Naive thymus-derived CD4-positive, alpha-beta T cell (primary cell): ENCODE data around the gene TBX2. TPM values are rescaled to one million over a fixed set of nuclear protein-coding genes. Genes with fewer than 3 reads are reported as not detected.

Experiments used
- ATAC-seq: fragments of 150-1000 bp; cut with Tn5 transposase; 2 replicates; pipeline ENCODE4 v1.10.0; 2021; ENCODE audit warnings: mild to moderate bottlenecking, moderate library complexity
- CTCF ChIA-PET: fragments of 350-600 bp; sonication (Branson Sonifier 250); formaldehyde crosslinking; loops from one replicate; lab custom pipeline; 2021; ENCODE audit warnings: antibody characterized with exemption; lab: Charles Lee
- POLR2A ChIA-PET: fragments of 350-600 bp; sonication (Branson Sonifier 250); formaldehyde crosslinking; loops from one replicate; lab custom pipeline; 2021; ENCODE audit warnings: antibody characterized with exemption, inconsistent platforms; lab: Charles Lee
- DNase-seq, 9 donors: peaks; one replicate each; pipeline versions ENCODE4 v3.0.0 to v3.0.0-alpha.2; 2020 to 2022; ENCODE audit warnings: mixed read lengths in 1 of 9
- H3K27ac ChIP-seq: one replicate; pipeline ENCODE4 v1.7.0; 2013; ENCODE audit warnings: mild to moderate bottlenecking, low read depth, low read length, moderate library complexity
- H3K27me3 ChIP-seq, 2 donors: one replicate each; pipeline ENCODE4 v1.7.0; 2013; ENCODE audit warnings: low read length in 2 of 2, mild to moderate bottlenecking in 2 of 2, moderate library complexity in 2 of 2; ENCODE audit not compliant: control insufficient read depth in 2 of 2, insufficient read depth in 2 of 2
- H3K36me3 ChIP-seq, 3 experiments: 1 replicate in 2 of 3; 2 replicates in 1 of 3; pipeline ENCODE4 v1.7.0; 2013; ENCODE audit warnings: low read length in 3 of 3, mild to moderate bottlenecking in 3 of 3, moderate library complexity in 1 of 3; ENCODE audit not compliant: insufficient read depth in 3 of 3, control insufficient read depth in 2 of 3
- H3K4me1 ChIP-seq, 2 donors: one replicate each; pipeline ENCODE4 v1.7.0; 2013; ENCODE audit warnings: low read length in 2 of 2, mild to moderate bottlenecking in 2 of 2, moderate library complexity in 1 of 2; ENCODE audit not compliant: control insufficient read depth in 2 of 2, insufficient read depth in 2 of 2
- H3K4me3 ChIP-seq: 2 replicates; pipeline ENCODE4 v1.7.0; 2013; ENCODE audit warnings: mild to moderate bottlenecking, low read length
- H3K9me3 ChIP-seq, 3 experiments: 1 replicate in 2 of 3; 2 replicates in 1 of 3; pipeline ENCODE4 v1.7.0; 2013; ENCODE audit warnings: low read length in 3 of 3; ENCODE audit not compliant: control insufficient read depth in 2 of 3
- H3K27ac Mint-ChIP-seq, 9 donors: one replicate each; pipeline ENCODE4 v1.8.0; 2020 to 2022; ENCODE audit warnings: mixed read lengths in 9 of 9, mild to moderate bottlenecking in 8 of 9, moderate library complexity in 5 of 9, inconsistent platforms in 2 of 9
- H3K27me3 Mint-ChIP-seq, 5 donors: one replicate each; pipeline ENCODE4 v1.8.0; 2021 to 2022; ENCODE audit warnings: mixed read lengths in 5 of 5, mild to moderate bottlenecking in 1 of 5
- H3K36me3 Mint-ChIP-seq, 5 donors: one replicate each; pipeline ENCODE4 v1.8.0; 2020 to 2022; ENCODE audit warnings: mixed read lengths in 5 of 5, mild to moderate bottlenecking in 3 of 5, inconsistent platforms in 1 of 5
- H3K4me1 Mint-ChIP-seq, 7 donors: one replicate each; pipeline ENCODE4 v1.8.0; 2020 to 2022; ENCODE audit warnings: mixed read lengths in 7 of 7, mild to moderate bottlenecking in 3 of 7, inconsistent platforms in 1 of 7
- H3K4me3 Mint-ChIP-seq, 10 donors: one replicate each; pipeline ENCODE4 v1.8.0; 2020 to 2022; ENCODE audit warnings: mild to moderate bottlenecking in 10 of 10, mixed read lengths in 10 of 10, moderate library complexity in 6 of 10, inconsistent platforms in 2 of 10
- H3K9me3 Mint-ChIP-seq, 11 donors: one replicate each; pipeline ENCODE4 v1.8.0; 2020 to 2022; ENCODE audit warnings: mixed read lengths in 11 of 11, mild to moderate bottlenecking in 4 of 11, inconsistent platforms in 1 of 11, moderate library complexity in 1 of 11
- intact Hi-C, 2 donors: fragments of 100-400 bp; cut with micrococcal nuclease; formaldehyde crosslinking; loops; one replicate each; pipeline ENCODE4 v1.15.1; 2023
- polyA plus RNA-seq, 2 donors: library from polyadenylated mRNA; unstranded; fragments of 300-500 nt; fragmentation: Illumina TruSeq; gene quantifications; one replicate each; pipeline ENCODE4 v1.2.3, GENCODE V29; 2021
- total RNA-seq, 6 experiments: library from RNA in 5 of 6; stranded (reverse) in 5 of 6; gene quantifications; 1 replicate in 5 of 6; 2 replicates in 1 of 6; pipeline ENCODE4 v1.2.3 and lab custom pipeline; 2021 to 2026

TBX2 gene
- total and polyA plus RNA-seq, 7 experiments from 2014 or later = not detected

GRCh38 chr17:61402073-61402541, 2.5 kb downstream of the TBX2 start:
- H3K4me3 ChIP-seq = no peak overlapping the region
- H3K36me3 Mint-ChIP-seq = peaks cover 0 to 3% (median 0%) of the 10 kb centered on the region in 5 donors
- H3K9me3 ChIP-seq = no peaks in the 10 kb centered on the region
- peak overlapping the region in 5 of 10 donors; percentile 42 to 83 (median 67) for H3K4me3 Mint-ChIP-seq
- peaks cover 17 to 43% of the 10 kb centered on the region in 2 donors for H3K4me1 ChIP-seq
- ChIA-PET CTCF (interaction anchor here (1.2 kb wide), 1 partner anchor 11 kb away, joined by 3 read pairs; no protein-coding TSS in a partner anchor), POLR2A (no interaction called here)
- H3K36me3 ChIP-seq = no peaks in the 10 kb centered on the region
- peaks cover 27 to 50% (median 47%) of the 10 kb centered on the region in 7 donors for H3K4me1 Mint-ChIP-seq
- DNase-seq (peak in 1 of 9 donors; percentile 3), ATAC-seq (no peak)
- intact Hi-C loops = loop anchor here in 1 of 2 donors (2.0 kb wide), 1 partner anchor 51 kb away; the partner anchor contains the start of gene TBX4
- peak overlapping the region in 3 of 9 donors; percentile 25 to 80 (median 67) for H3K27ac Mint-ChIP-seq
- H3K27ac ChIP-seq = no peak overlapping the region
- peaks cover 0 to 4% (median 0%) of the 10 kb centered on the region in 11 donors for H3K9me3 Mint-ChIP-seq
- H3K27me3 ChIP-seq = peaks cover 0 to 54% of the 10 kb centered on the region in 2 donors
- peaks cover 57 to 71% (median 59%) of the 10 kb centered on the region in 5 donors for H3K27me3 Mint-ChIP-seq

GRCh38 chr17:61402978-61403800, 3.5 kb downstream of the TBX2 start:
- Mint-ChIP-seq H3K36me3 (peaks cover 0 to 3% (median 0%) of the 10 kb centered on the region in 5 donors), H3K9me3 (peaks cover 0 to 4% (median 0%) of the 10 kb centered on the region in 11 donors), H3K27me3 (peaks cover 61 to 75% (median 63%) of the 10 kb centered on the region in 5 donors), H3K4me1 (peaks cover 24 to 51% (median 44%) of the 10 kb centered on the region in 7 donors), H3K27ac (peak overlapping the region in 2 of 9 donors; percentile 25 to 67), H3K4me3 (peak overlapping the region; percentile 42 to 83 (median 74))
- Histone ChIP-seq H3K27me3 (peaks cover 0 to 56% of the 10 kb centered on the region in 2 donors), H3K27ac (no peak overlapping the region), H3K36me3 (no peaks in the 10 kb centered on the region), H3K4me1 (peaks cover 17 to 34% of the 10 kb centered on the region in 2 donors), H3K4me3 (peak overlapping the region; percentile 37), H3K9me3 (no peaks in the 10 kb centered on the region)
- peak; percentile 17 for ATAC-seq
- intact Hi-C loops = loop anchor here in 1 of 2 donors (2.0 kb wide), 1 partner anchor 50 kb away; the partner anchor contains the start of gene TBX4
- DNase-seq = no peak
- ChIA-PET POLR2A (no interaction called here), CTCF (no interaction called here)

- intact Hi-C loops = loop anchor here in 1 of 2 donors (2.0 kb wide), 1 partner anchor 49 kb away; the partner anchor contains the start of gene TBX4
- H3K27ac Mint-ChIP-seq = peak overlapping the region in 2 of 9 donors; percentile 5 to 52
- POLR2A ChIA-PET = no interaction called here
Measured at GRCh38 chr17:61403801-61404662, 4.4 kb downstream of the TBX2 start.

GRCh38 chr17:61404663-61404912, 4.9 kb downstream of the TBX2 start:
- Histone ChIP-seq H3K36me3 (no peaks in the 10 kb centered on the region), H3K27ac (no peak overlapping the region), H3K27me3 (peaks cover 0 to 63% of the 10 kb centered on the region in 2 donors), H3K9me3 (no peaks in the 10 kb centered on the region), H3K4me1 (peaks cover 17 to 33% of the 10 kb centered on the region in 2 donors), H3K4me3 (peak overlapping the region; percentile 30)
- Mint-ChIP-seq H3K27me3 (peaks cover 63 to 78% (median 64%) of the 10 kb centered on the region in 5 donors), H3K4me3 (peak overlapping the region in 6 of 10 donors; percentile 66 to 83 (median 78)), H3K9me3 (no peaks in the 10 kb centered on the region), H3K4me1 (peaks cover 22 to 55% (median 46%) of the 10 kb centered on the region in 7 donors), H3K27ac (no peak overlapping the region), H3K36me3 (no peaks in the 10 kb centered on the region)
- intact Hi-C loops = no loop called here
- ATAC-seq (no peak), DNase-seq (no peak)
- ChIA-PET POLR2A (no interaction called here), CTCF (no interaction called here)

More at GRCh38 chr17:61403801-61404662, 4.4 kb downstream of the TBX2 start:
- H3K27me3 Mint-ChIP-seq = peaks cover 61 to 77% (median 63%) of the 10 kb centered on the region in 5 donors
- peaks cover 0 to 63% of the 10 kb centered on the region in 2 donors for H3K27me3 ChIP-seq
- peaks cover 22 to 50% (median 43%) of the 10 kb centered on the region in 7 donors for H3K4me1 Mint-ChIP-seq
- no peaks in the 10 kb centered on the region for H3K9me3 Mint-ChIP-seq
- no peak for ATAC-seq
- no peaks in the 10 kb centered on the region for H3K9me3 ChIP-seq
- H3K36me3 Mint-ChIP-seq = no peaks in the 10 kb centered on the region
- peak overlapping the region; percentile 37 for H3K4me3 ChIP-seq
- peaks cover 17 to 32% of the 10 kb centered on the region in 2 donors for H3K4me1 ChIP-seq
- peak overlapping the region; percentile 25 to 83 (median 74) for H3K4me3 Mint-ChIP-seq
- DNase-seq = peak in 1 of 9 donors; percentile 6
- CTCF ChIA-PET = no interaction called here
- H3K36me3 ChIP-seq = no peaks in the 10 kb centered on the region
- no peak overlapping the region for H3K27ac ChIP-seq

GRCh38 chr17:61404913-61405685, 5.5 kb downstream of the TBX2 start:
- Mint-ChIP-seq H3K9me3 (peaks cover 0 to 2% (median 0%) of the 10 kb centered on the region in 11 donors), H3K27ac (peak overlapping the region in 1 of 9 donors; percentile 46), H3K36me3 (no peaks in the 10 kb centered on the region), H3K4me1 (peaks cover 25 to 60% (median 51%) of the 10 kb centered on the region in 7 donors), H3K27me3 (peaks cover 63 to 81% (median 69%) of the 10 kb centered on the region in 5 donors), H3K4me3 (peak overlapping the region in 7 of 10 donors; percentile 28 to 83 (median 61))
- intact Hi-C loops = no loop called here
- Histone ChIP-seq H3K27me3 (peaks cover 0 to 66% of the 10 kb centered on the region in 2 donors), H3K4me1 (peaks cover 17 to 37% of the 10 kb centered on the region in 2 donors), H3K4me3 (peak overlapping the region; percentile 30), H3K27ac (no peak overlapping the region), H3K9me3 (no peaks in the 10 kb centered on the region), H3K36me3 (no peaks in the 10 kb centered on the region)
- POLR2A ChIA-PET = no interaction called here
- ATAC-seq = no peak
- peak in 1 of 9 donors; percentile 5 for DNase-seq
- CTCF ChIA-PET = no interaction called here
